GM19395 (cell line): ENCODE results near the gene NUF2.
"Not testable (repeated sequence)": the region's sequence is repeated elsewhere in the genome, so short reads cannot be mapped to it uniquely, and the experiment has no call there.

Source experiments
- ATAC-seq: cut with Tn5 transposase; IDR thresholded peaks from one replicate; pipeline ENCODE4 v1.9.1; 2021; ENCODE audit warnings: mild to moderate bottlenecking, moderate library complexity; ENCODE audit not compliant: unreplicated experiment

NUF2 gene

GRCh38 chr1:163331116-163331515 is 9.4 kb downstream of the NUF2 start:
- no peak for ATAC-seq

GRCh38 chr1:163335216-163335615 is 13.5 kb downstream of the NUF2 start:
- ATAC-seq: no peak

DNA sequence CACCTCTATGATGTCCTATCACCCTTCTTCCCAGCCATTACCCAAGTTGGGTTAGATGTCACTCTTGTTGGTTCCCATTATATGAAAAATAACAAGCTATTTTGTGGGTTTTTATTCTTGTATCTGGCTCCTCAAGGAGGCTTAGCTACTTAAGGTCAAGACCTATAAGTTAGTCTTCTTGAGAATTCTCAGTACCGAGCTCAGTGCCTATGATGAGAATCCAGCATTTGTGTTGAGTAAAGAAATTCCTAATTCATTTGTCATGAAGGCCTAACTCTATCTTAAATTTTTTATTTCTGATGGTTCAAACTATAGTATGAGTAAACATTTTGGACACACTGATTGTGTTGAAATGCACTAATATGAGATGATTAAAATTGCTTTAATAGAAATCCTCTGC is 15.9 kb downstream of the NUF2 start:
- ATAC-seq: no peak

GRCh38 chr1:163346326-163346870 is 24.6 kb downstream of the NUF2 start:
- ATAC-seq: no peak

DNA sequence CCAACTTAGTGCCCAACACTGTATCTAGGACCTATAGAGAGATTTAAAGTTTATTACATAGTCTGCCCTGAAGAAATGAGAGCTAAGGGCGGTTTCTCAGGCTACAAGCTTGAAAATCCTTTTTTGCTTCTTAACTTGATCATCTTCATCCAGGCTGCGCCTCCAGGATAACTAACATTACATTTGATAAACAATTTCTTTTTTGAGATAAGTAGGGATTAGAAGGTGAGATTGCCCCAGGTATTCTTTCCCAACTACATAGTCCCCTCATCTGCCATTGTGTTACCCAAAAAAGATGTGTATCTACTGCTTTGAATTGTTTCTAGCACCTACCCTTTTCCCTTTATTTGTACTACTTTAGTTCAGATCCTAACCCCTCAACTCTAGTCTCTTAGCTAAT is 25.4 kb downstream of the NUF2 start:
- ATAC-seq: no peak

DNA sequence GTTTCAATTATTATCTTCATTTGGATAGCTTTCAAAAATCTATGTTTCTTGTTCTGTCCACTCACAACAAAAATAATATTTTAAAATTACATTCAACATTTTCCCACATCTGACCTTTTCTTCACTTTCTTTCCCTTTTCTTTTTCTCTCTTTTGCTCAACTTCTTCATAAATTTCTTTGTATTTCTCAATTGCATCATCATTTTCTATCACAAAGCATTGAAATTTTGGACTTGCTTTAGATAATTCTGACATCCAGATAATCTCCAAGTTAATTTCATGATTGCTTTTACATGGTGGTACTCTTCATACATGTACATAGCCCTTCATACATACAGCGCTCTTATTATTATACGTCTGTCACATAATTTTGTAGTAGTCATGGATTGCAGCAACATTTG is 30.2 kb downstream of the NUF2 start:
- no peak for ATAC-seq

DNA sequence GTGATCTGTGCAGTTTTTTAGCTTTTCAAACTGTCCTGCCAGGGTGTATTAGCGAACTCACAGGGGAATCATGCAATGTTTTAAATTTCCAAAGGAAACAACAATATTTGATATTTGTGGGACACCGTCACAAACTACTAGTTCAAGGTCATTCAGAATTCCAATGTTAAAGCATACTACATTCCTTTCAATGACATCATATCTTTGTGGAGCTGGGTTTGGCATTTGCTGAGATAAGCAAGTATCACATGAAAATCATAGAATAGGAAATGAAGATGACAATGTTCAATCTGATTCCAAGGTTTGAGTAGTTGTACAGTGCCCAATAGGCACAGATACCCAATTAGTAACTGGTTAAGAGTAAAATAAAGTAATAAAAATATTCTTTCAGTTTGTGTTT is 35.6 kb downstream of the NUF2 start:
- ATAC-seq: no peak

DNA sequence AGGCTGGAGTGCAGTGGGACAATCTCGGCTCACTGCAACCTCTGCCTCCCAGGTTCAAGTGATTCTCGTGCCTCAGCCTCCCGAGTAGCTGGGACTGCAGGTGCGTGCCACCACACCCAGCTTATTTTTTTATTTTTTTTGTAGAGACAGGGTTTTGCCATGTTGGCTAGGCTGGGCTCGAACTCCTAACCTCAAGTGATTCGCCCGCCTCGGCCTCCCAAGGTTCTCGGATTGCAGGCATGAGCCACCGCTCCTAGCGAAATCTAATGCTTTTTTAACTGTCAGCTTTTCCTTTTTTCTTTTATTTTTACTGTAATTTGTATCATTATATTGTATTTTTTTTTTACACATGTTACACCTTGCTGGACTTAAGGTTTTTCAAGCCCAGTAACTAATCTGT is 36.4 kb downstream of the NUF2 start:
- ATAC-seq: not testable (repeated sequence)

- no peak for ATAC-seq
These were observed 39.6 kb downstream of the NUF2 start for GRCh38 chr1:163361123-163361934.

DNA sequence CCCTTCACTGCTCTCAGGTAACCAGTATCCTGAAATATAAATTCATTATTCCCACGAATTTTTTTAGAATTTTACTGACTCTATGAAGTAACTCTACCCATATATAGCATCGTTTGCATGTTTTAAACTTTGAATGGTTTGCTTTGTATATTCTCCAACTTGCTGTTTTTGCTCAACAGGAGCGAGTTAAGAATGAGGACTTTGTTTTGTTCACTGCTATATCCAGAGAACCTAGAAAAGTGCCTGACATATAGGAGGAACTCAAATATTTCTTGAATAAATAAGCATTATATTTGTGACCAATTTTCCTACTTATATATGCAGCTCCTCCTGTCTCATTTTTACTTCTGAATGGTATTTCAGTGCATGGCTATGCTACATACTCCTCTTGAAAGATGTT is 43.4 kb downstream of the NUF2 start:
- no peak for ATAC-seq

DNA sequence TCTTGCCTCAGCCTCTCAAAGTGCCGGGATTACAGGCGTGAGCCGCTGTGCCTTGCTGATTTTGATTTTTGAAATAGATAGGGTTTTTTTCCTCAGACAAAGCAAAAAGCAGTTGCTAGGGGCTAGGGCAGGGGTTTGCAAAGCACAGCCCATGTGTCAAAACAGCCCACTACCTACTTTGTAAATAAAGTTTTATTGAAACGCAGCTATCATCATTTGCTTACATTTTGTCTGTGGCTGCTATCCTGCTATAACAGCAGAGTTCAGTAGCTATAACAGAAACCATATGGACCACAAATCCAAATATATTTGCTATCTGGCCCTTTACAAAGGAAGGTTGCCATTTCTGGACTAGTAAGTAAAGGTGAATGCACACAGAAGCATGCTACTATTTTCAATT is 44.8 kb downstream of the NUF2 start:
- no peak for ATAC-seq

DNA sequence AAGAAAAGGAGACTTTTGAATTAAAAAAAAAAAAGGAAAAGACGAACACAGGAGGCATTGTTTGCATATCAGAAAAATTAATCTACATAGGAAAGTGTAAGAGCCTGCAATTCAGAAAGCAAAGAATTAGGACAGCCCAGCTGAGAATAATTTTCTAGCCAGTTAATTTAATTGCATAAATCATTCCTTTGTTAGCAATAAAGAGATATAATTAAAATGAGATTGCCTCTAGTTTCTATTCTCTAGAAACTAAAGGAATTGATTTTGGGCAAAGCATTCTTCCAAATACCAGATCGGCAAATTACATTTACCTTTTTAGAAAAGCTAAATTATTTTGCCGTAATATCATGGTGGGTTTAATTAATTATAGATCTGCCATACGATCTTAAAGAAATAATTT is 46.0 kb downstream of the NUF2 start:
- ATAC-seq: no peak

DNA sequence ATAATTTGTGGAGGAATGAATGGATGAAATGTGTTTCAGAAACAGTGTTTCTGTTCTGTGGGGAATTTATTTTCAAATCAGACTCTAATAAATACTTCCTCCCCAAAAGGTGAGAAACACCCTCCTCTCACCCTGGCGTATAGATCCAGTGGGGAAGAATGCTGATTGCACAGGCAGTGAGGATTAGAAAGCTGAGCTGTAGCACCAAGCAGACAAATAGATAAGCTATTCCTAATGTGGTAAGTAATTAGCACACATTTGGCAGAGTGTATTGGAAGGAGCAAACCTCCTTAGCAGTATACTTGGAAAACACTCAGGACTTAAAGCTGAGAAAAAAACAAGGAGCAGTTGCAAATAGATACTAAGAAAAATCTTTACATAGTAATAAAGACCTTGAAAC is 50.8 kb downstream of the NUF2 start:
- no peak for ATAC-seq

GRCh38 chr1:163378554-163378953 is 56.8 kb downstream of the NUF2 start:
- no peak for ATAC-seq

DNA sequence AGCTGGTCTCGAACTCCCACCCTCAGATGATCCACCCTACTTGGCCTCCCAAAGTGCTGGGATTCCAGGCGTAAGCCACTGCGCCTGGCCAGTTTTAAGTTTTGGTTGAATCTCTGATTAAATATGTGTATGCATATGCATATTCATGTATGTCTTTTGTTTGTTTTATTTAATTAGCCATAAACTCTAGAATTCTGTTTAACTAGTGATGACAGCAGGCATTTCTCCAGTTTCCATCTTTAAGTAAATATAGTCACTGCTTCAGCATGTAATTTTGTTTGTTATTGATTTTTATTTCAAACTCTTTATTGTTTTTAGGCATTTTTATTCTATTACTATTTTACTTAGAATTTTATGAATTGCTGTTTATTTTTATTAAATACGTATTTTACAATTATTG is 58.0 kb downstream of the NUF2 start:
- ATAC-seq: no peak

- ATAC-seq: no peak
These were observed 59.9 kb downstream of the NUF2 start for GRCh38 chr1:163381487-163382184.

DNA sequence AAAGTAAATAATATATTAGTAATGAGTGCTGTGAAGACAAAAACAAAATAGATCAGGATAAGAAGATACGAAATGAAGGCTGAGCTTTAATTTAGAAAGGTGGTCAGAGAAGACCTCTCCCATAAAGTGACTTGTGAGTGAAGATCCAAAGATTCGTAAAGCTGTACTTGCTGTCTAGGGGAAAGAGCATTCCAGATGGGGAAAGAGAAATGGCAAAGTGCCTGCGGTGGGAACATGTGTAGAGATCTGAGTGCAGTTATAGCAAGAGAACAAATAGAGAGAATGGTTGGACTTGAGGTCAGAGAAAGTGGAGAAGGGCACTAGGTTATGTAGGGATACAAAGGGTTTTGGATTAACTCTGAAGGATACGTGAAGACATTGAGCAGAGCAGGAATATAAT is 60.6 kb downstream of the NUF2 start:
- ATAC-seq: no peak

GRCh38 chr1:163387146-163387545 is 65.4 kb downstream of the NUF2 start:
- no peak for ATAC-seq

DNA sequence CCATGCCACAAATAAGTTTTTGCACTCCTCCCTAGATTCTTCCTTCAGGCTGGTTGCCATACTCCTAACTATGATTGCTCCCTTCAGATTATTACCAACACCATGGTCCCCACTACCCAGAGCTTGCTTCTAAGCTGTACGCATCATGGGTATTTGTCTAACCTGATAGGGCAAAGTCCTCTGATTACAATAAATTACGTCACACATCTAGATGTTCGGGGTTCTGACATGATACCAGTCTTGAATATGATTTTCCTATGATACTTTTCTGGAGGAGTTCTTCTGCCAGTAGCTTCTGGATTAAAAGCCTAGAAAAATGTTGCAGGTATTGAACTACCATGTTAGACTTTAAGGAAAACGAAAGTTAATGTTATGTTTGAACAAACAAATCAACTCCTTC is 67.2 kb downstream of the NUF2 start:
- ATAC-seq: no peak

DNA sequence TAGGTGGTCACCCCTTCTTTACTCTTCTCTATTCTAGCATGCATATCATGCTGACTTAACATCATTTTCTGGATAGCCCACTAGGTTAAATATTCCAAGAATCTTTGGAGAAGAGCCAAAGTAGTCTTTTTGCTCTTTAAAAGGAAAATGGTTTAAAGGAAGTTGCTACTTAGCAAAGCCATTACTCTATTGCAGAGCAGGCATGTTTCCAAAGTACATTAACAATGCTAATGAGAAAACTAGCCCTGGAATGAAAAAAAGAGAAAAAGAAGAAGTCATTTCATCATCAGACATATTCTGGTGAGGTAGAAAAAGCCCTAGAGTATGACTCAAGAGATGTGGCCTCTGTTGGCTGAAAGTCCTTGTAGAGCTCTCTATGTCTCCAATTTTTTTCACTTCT is 74.0 kb downstream of the NUF2 start:
- ATAC-seq: no peak

GRCh38 chr1:163397451-163398200 is 75.9 kb downstream of the NUF2 start:
- ATAC-seq: no peak

- ATAC-seq: no peak
These were observed 77.2 kb downstream of the NUF2 start for GRCh38 chr1:163399001-163399400.
